Pulmonary artery endothelial cell (primary cell): ENCODE measurements around the gene IGSF3. TPM values are rescaled to one million over a fixed set of nuclear protein-coding genes. Genes with fewer than 3 reads are reported as not detected.

ENCODE experiments used
- DNase-seq: peaks from one replicate; pipeline ENCODE4 v3.0.0-alpha.2; 2011; ENCODE audit warnings: low read depth, low spot score
- total RNA-seq: library from RNA; depleted of rRNA; stranded (reverse); fragments of >200 nt; gene quantifications from 2 replicates; pipeline ENCODE4 v1.2.3, GENCODE V29; 2014

The IGSF3 gene
- total RNA-seq, 1 donor from 2014 or later: 0.33 TPM

DNA sequence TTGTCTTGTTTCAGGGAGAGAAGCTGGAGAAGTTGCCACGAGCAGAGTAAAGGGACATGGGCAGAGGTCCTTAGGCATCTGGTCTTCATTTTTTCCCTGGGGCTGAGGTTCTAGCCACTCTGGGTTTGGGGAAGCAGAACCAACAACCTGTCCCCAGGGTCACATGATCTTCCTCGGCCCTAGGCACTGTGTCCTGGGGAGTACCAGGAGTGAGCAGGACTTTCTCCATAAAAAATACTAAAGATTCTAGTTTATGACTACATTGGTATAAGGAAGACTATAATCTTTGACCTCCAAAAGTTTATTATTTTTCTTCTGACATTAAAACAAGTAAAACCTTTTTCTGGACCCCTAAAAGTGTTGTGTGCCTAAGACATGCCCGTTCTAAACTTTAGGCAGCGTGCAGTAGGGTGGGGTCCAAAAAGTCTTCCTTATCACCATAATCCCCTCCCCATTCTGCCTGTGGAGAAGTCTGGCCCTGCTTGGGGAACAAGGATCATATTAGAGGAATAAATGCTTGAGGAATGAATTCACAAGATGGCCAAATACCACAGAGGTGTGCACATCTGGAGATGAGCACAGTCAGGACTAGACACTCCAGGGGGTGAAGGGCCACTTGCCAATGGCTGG lies 19.3 kb upstream of the IGSF3 start:
- DNase-seq: no peak

DNA sequence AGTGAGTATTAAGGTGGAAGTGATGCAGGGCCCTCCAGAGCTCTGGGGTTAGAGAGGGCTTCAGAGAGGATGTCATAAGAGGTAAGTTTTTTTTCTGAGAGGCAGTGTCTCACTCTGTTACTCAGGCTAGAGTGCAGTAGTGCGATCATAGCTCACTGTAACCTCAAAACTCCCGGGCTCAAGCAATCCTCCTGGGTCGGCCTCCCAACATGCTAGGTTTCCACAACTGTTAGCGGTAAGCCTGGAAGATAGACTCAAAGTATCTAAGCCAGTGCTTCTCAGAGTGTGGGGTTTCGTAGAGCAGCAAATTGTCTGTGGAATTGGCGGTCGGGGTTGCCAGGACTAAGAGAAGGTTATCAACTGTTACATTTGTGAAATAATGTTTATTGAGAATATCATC lies 18.6 kb upstream of the IGSF3 start:
- DNase-seq: no peak

- DNase-seq: no peak
Measured at GRCh38 chr1:116684575-116684974, 17.0 kb upstream of the IGSF3 start.

GRCh38 chr1:116682641-116683221 lies 15.2 kb upstream of the IGSF3 start:
- DNase-seq: no peak

GRCh38 chr1:116681343-116681899 lies 13.9 kb upstream of the IGSF3 start:
- DNase-seq: no peak

GRCh38 chr1:116680752-116681151 lies 13.2 kb upstream of the IGSF3 start:
- no peak for DNase-seq

- DNase-seq: no peak
Measured at GRCh38 chr1:116679828-116680628, 12.5 kb upstream of the IGSF3 start.

DNA sequence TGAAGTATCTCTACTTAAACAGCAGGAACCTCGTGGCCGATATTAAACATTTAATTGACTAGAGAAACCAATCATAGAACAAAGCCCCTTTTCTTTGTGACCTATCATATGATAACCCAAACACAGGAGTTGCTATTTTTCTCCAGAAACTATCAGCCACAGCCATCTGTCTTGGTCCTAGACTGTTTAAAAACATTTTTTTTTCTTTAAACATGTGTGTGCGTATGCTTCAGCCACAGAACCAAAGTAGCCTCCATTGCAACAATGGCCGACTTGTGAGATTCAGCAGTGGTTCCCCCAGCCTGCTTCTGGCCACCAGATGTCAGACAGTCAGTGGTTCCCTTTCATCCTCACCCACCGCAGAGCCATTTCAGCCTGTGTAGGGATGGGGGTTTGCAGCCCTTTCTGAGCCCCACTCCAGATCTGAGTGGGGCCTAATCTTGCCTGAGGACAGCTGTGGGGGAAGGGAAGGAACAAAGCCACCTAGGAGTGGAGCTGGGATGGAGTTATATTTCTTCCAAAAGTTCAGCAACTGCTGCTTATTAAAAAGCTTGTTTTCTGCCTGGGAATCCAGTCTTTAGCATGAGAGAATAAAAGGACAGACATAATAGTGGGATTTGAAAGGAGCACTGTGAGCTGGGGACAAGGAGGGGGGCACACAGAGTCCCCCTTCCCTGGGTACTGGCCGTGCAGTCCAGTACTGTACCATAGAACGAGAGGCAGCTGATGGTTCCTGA lies 11.7 kb upstream of the IGSF3 start:
- DNase-seq: no peak

- no peak for DNase-seq
Measured at GRCh38 chr1:116678732-116679090, 11.2 kb upstream of the IGSF3 start.

DNA sequence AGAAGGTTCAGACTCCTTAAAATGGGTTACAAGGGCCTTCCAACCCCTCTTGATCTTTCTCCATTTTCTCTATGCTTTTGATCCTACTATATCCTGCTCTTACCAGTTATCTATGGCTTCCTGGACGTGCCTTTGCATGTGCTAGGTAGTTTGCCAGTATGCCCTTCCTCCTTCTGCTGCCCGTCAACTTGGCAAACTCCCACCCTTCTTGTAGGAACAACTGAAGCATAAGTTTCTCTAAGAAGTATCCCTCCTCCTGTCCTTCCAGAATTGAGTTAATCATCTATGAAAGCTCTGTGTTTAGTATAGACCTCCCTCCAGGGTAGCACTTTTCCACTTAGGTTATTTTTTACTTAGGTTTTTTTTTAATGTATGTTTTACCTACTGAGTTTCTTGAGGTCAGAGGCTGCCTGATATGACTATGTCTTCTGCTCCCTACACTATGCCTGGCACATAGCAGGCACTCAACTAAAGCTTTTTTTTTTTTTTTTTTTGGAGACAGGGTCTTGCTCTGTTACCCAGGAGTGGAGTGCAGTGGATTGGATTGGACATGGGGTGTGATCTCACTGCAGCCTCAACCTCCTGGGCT lies 10.0 kb upstream of the IGSF3 start:
- DNase-seq: no peak

- DNase-seq: no peak
Measured at GRCh38 chr1:116676291-116676690, 8.8 kb upstream of the IGSF3 start.

DNA sequence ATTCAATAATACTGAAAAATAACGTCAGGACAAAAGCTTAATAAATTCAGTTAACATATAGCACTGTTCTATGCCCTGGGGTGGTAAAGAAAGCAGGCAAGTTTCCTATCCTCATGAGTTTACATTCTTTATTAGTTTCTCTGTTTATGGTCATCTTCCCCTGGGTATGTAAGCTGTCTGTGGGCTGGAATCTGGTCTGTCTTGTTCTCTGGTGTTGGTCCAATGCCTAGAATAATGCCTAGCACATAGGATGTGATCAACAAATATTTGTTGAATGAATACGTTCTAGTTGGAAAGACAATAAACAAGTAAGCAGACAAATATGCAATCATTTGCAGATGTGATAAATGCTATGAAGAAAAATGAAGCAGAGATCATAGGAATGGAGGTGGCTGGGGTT lies 7.2 kb upstream of the IGSF3 start:
- no peak for DNase-seq

- DNase-seq: no peak
Measured at GRCh38 chr1:116674011-116674531, 6.5 kb upstream of the IGSF3 start.

DNA sequence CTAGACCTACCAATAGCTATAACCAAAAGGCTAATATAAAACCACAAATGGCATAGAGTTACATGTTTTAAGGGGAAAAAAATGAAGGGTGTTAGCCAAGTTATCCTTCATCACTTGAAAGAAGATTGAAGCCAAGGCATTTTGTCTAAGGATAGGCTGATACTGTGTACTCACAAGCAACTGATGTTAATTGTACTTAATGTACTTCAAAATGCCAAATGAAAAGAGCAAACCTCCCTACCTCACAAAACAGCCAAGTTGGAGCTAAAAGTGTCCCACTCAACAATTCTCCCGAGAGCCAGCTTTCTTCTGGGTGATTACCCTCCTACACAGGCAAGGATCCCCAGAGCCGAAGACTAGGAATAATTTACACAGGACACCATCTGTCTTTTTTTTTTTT lies 4.4 kb upstream of the IGSF3 start:
- DNase-seq: no peak

- no peak for DNase-seq
Measured at GRCh38 chr1:116671072-116671760, 3.7 kb upstream of the IGSF3 start.

DNA sequence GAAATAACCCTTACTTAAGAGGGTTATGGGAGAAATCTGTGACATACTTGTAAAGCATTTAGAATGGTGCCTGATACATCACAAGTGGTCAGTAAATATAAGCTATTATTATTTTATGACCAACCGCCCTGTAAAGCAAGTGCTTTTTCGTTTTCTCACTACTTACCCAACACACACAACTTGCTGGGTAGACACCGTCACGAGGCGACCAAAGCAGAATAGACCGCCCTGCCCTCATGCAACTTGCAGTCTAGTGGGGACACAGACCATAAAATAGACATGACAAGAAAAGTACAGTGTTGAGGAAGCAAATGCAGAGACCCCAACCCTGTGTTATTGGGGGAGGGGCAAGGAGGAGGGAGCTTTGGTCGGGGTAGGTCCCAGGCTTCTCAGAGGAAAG lies 744 bp upstream of the IGSF3 start:
- no peak for DNase-seq

- DNase-seq: no peak
Measured at GRCh38 chr1:116667078-116667574, 407 bp downstream of the IGSF3 start.

DNA sequence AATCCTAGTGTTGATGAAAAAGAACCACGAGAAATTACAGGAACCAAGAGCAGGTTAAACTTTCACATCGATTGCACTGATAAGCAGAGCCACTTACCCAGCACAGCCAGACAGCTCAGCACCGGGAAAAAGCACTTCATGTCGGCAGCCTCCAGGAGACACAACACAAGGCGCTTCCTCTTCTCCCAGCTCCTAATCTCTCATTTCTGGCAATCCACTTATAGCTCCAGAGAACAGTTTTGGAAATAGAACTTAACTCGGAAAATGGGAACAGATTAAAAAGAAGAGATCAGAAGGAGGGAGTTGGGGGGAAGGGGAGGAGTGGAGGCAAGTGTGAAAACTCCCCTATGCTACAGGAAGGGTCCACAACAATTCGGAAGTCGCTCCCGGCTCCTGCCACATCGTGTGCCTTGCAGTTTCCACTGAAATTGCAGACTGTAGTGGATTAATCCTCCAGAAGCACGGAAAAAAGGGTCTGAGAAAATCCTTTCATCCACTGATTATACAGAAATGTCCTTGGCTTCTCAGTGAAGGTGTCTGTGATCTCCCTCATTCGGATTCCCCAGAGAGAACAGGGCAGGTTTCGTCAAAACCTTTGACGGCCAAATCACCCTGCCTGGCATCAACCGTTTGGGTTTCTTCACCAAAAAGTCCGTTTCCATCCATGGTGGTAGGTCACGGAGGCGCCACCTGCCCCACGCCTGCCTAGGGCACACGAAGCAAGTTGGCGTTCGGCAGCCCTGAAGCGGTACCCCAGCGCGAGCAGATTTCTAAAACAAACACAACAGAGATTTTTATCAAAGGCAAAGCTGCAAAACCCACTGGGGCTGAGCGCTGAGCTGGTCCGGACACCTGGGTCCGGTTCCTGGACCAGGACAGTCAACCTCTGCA lies 1.1 kb downstream of the IGSF3 start:
- DNase-seq: no peak

- no peak for DNase-seq
Measured at GRCh38 chr1:116664978-116665371, 2.6 kb downstream of the IGSF3 start.
